ENCODE measurements around the gene C10orf62.

DNA sequence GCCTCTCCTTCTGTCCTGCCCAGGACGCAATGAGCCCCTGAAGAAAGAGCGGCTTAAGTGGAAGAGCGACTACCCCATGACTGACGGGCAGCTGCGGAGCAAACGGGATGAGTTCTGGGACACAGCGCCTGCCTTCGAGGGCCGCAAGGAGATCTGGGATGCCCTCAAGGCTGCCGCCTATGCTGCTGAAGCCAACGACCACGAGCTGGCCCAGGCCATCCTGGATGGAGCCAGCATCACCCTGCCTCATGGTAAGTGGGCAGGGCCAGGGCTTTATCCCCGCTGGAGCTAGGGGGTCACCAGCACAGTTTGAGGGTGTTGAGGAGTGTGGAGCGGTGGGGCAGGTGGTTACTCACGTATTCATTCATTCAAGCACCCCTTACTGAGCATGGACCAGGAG lies 21.6 kb upstream of the C10orf62 start:
- no peak for TF ChIP-seq POLR2A (IDR thresholded peaks at IDR 0.05)
- TF ChIP-seq, protein P1, sequence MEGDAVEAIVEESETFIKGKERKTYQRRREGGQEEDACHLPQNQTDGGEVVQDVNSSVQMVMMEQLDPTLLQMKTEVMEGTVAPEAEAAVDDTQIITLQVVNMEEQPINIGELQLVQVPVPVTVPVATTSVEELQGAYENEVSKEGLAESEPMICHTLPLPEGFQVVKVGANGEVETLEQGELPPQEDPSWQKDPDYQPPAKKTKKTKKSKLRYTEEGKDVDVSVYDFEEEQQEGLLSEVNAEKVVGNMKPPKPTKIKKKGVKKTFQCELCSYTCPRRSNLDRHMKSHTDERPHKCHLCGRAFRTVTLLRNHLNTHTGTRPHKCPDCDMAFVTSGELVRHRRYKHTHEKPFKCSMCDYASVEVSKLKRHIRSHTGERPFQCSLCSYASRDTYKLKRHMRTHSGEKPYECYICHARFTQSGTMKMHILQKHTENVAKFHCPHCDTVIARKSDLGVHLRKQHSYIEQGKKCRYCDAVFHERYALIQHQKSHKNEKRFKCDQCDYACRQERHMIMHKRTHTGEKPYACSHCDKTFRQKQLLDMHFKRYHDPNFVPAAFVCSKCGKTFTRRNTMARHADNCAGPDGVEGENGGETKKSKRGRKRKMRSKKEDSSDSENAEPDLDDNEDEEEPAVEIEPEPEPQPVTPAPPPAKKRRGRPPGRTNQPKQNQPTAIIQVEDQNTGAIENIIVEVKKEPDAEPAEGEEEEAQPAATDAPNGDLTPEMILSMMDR (IDR thresholded peaks at IDR 0.05) = no peak
